ENCODE measurements around the gene SP7.
"Not testable (repeated sequence)": the region's sequence is repeated elsewhere in the genome, so short reads cannot be mapped to it uniquely, and the experiment has no call there.

The SP7 gene

GRCh38 chr12:53320352-53321195 lies 15.6 kb downstream of the SP7 start:
- no peak for DNase-seq (ENCODE audit: low read depth in 3 of 3)

DNA sequence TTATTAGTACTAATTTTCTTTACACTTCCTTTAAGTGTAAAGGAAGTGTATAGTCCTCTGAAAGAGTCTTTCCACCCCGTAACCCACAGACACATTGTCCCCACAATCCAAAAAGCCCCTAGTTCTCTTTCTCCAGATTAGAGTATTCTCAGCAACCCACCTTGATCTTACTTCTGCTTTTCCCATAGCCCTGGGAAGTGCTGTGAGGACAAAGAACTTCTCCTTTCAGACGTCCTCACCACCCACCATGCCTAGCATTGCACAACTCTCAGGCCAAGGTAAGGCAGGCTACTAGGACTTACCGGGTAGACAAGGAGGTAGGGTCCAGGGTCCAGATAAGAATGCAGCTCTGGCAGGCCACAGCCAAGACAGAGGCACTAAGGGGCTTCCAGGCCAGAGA lies 22.2 kb downstream of the SP7 start:
- no peak for DNase-seq (ENCODE audit: low read depth in 3 of 3)

DNA sequence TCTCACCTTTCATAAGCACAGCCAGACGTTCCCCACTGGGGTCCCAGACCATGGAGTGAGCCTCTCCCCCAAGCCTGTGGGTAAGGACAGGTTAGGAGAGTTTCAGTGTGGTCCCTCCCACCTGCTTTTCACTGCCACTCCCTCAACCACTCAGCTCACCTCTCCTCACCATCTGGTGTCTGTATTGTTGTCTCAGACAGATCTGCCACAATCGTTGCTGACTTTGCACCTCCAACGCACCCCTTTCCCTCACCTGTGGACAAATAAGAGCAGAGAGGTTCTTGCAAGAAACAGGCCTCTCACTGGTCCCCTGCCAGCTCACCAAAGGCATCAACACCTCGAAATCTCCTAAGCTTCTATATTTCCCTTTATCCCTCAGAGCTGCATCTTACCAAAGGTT lies 27.9 kb downstream of the SP7 start:
- DNase-seq (ENCODE audit: low read depth in 3 of 3) = no peak

DNA sequence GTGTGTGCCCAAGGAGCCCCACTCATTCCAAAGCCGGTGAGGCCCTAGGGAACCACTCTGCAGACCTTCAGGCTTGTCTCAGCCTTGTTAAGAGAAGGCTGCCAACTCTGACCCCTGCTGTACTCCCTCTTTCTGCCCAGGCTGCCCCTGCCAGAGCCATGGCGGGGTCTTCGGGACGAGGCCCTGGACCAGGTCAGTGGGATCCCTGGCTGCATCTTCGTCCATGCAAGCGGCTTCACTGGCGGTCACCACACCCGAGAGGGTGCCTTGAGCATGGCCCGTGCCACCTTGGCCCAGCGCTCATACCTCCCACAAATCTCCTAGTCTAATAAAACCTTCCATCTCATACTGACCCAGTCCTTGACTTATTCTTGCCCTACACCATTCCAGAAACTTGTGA lies 29.3 kb downstream of the SP7 start:
- no peak for DNase-seq (ENCODE audit: low read depth in 3 of 3)

GRCh38 chr12:53302903-53303302 lies 33.3 kb downstream of the SP7 start:
- DNase-seq (ENCODE audit: low read depth in 3 of 3) = no peak

- DNase-seq (ENCODE audit: low read depth in 3 of 3) = no peak
These were observed 36.0 kb downstream of the SP7 start for GRCh38 chr12:53300187-53300586.

DNA sequence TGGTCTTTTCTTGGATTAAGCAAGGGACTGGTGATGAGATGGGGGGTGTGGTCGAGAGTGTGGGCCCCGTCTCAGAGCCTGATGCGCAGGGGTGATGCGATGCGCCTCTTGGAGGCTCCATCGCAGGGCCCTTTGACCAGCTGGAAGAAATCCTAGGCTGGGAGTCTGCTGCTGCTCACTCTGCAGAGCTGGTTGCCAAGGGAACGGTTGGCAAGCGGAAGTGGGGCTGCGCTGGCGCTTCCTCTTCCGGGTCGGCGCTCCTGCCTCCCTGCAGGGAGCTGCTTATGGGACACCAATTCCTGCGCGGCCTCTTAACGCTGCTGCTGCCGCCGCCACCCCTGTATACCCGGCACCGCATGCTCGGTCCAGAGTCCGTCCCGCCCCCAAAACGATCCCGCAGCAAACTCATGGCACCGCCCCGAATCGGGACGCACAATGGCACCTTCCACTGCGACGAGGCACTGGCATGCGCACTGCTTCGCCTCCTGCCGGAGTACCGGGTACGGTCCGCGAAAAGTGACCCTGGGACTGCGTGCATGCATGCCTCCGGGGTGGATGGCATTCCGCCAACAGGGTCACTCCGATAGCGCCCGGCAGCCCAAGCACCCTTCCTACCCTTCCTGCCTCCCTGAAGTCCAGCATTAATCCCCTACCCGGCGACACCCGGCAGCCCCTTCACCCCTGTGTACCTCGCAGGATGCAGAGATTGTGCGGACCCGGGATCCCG lies 36.5 kb downstream of the SP7 start, which contains the start of gene MYG1:
MYG1 (plus strand) TSS at position 242 of the 727 bp plus-strand sequence; CDS start at position 285, 43 bp downstream.
- DNase-seq (ENCODE audit: low read depth in 3 of 3) = peak; percentile 58 to 68 (median 63)

DNA sequence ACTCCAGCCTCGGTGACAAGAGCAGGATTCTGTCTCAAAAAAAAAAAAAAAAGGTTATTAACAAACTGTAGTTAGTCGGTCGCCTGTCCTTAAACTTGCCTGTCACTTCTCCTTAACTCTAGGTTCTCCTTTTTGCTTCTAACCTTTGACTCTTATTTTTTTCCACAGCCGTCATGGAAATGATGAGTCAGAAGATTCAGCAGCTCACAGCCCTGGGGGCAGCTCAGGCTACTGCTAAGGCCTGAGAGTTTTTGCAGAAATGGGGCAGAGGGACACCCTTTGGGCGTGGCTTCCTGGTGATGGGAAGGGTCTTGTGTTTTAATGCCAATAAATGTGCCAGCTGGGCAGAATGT lies 37.1 kb downstream of the SP7 start:
- DNase-seq (ENCODE audit: low read depth in 3 of 3) = peak in 2 of 3 experiments; percentile 12 to 14

GRCh38 chr12:53298164-53298563 lies 38.0 kb downstream of the SP7 start:
- DNase-seq (ENCODE audit: low read depth in 3 of 3) = no peak

DNA sequence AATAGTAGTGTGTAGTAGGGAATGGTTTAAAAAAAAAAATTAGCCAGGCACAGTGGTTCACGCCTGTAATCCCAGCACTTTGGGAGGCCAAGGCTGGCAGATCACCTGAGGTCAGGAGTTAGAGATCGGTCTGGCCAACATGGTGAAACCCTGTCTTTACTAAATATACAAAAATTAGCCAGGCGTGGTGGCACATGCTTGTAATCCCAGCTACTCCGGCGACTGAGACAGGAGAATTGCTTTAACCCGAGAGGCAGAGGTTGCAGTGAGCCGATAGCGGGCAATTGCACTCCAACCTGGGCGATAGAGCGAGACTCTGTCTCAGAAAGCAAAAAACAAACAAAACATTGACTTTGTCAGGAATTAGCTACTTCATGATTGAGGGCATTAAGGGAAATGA lies 39.0 kb downstream of the SP7 start:
- not testable (repeated sequence) for DNase-seq (ENCODE audit: low read depth in 3 of 3)

- no peak for DNase-seq (ENCODE audit: low read depth in 3 of 3)
These were observed 40.3 kb downstream of the SP7 start for GRCh38 chr12:53295891-53296219.

DNA sequence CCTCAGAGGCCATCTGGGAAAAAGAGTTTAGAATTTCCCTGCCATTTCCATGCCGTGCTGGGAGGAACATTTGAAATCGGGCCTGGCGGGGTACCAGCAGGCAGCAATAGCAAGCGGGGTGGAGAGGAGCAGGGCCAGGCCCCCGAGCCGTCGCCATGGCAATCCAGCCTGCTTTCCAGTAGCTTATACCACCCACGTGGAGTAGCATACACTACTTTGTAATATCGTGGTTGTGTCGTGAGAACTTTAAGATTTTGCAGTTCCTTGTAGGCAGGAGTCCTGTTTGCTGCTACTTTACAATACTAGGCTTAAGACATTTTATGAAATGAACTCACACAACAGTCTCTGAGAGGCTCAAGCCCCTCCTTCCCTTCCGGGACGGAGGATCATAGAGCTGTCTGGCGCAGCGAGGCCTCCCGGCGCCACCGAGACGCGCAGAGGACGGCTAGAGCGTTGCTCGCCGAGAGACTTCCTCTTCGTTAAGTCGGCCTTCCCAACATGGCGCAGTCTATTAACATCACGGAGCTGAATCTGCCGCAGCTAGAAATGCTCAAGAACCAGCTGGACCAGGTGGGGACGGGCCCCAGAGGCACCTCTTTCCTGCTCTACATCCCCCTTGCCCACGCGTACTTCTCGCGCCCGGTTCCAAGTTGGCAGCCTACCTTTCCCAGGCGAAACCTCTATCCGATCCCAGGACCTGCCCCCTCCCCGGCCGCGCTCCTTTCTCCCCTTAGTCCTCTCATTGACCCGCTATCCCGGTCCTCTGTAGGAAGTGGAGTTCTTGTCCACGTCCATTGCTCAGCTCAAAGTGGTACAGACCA lies 40.9 kb downstream of the SP7 start, which contains the start of gene PFDN5:
PFDN5 (plus strand) TSS at position 473 of the 821 bp plus-strand sequence; CDS start at position 499, 26 bp downstream.
- DNase-seq (ENCODE audit: low read depth in 3 of 3) = peak; percentile 69 to 78 (median 77)

GRCh38 chr12:53292426-53292825 lies 43.7 kb downstream of the SP7 start:
- no peak for DNase-seq (ENCODE audit: low read depth in 3 of 3)

- DNase-seq (ENCODE audit: low read depth in 3 of 3) = no peak
These were observed 45.5 kb downstream of the SP7 start for GRCh38 chr12:53290661-53291060.

- no peak for DNase-seq (ENCODE audit: low read depth in 3 of 3)
These were observed 46.3 kb downstream of the SP7 start for GRCh38 chr12:53289891-53290290.

- no peak for DNase-seq (ENCODE audit: low read depth in 3 of 3)
These were observed 47.8 kb downstream of the SP7 start for GRCh38 chr12:53288322-53288721.

GRCh38 chr12:53287741-53288216 lies 48.4 kb downstream of the SP7 start:
- peak; percentile 55 to 67 (median 57) for DNase-seq (ENCODE audit: low read depth in 3 of 3)

- no peak for DNase-seq (ENCODE audit: low read depth in 3 of 3)
These were observed 49.7 kb downstream of the SP7 start for GRCh38 chr12:53286448-53286847.

GRCh38 chr12:53279888-53280498 lies 56.2 kb downstream of the SP7 start:
- DNase-seq (ENCODE audit: low read depth in 3 of 3) = no peak

DNA sequence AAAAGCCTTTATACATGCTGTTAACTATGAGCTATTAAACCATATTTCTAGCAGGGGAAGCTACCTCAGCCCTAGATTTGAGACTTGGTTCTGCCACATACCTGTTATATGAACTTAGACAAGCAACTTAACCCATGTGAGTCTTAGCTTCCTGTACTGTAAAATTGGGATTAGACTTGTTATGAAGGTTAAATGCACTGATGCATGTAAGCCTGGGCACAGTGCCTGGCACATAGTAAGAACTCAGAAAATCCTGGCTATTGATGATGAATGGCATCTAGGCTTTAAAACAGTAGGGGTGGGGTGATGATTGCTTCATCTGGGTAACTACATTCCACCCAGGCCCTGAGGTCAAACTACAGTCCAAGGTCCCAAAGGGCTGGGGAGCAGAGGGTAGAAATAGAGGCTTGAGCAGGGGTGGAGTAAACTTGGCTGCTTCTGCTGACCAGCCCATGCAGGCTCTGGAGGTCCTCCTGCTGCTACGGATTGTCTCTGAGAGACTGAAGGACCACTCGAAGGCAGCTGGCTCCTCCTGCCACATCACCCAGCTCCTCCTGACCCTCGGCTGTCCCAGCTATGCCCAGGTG lies 56.8 kb downstream of the SP7 start:
- DNase-seq (ENCODE audit: low read depth in 3 of 3) = no peak

DNA sequence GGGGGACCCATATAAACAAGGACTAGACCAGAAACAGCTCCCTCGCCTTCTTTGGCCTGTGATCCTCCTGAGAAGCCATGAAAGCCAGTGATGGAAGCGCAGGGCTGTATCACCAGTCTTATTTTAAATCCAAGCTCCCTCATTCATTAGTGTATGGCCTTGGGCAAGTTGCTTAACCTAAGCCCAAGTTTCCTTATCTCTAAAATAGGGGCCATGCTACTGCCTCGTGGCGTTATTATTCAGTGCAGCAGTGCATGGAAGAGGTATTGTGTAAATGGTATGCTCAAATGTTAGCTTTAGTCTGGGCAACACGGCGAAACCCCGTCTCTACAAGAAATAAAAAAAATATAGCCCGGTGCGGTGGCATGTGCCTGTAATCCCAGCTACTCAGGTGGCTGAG lies 58.2 kb downstream of the SP7 start:
- DNase-seq (ENCODE audit: low read depth in 3 of 3) = no peak

Data from stimulated activated CD4-positive, alpha-beta T cell treated with anti-CD3 and anti-CD28 coated beads, TNF-alpha, amount 100 ng/mL, for 4 hours (primary cell).